HepG2 (cell line): ENCODE measurements around the gene AGR3. TPM values are rescaled to one million over a fixed set of nuclear protein-coding genes. Genes with fewer than 3 reads are reported as not detected.

Source experiments
- ATAC-seq: fragments of 200-7000 bp; cut with Tn5 transposase; 3 replicates; pipeline ENCODE4 v1.9.1; 2020; ENCODE audit warnings: mild to moderate bottlenecking, moderate library complexity
- BruUV-seq: library from RNA; stranded (reverse); fragments of 400-500 nt; replicated peaks from 2 replicates; lab custom pipeline; 2021; lab: Mats Ljungman, UMichigan
- CTCF ChIA-PET: fragments of 300-600 bp; formaldehyde crosslinking; extraction: SDS; loops from one replicate; lab custom pipeline; 2021; ENCODE audit warnings: low total read pairs, inconsistent platforms, low intra/inter-chr PET ratio; lab: Yijun Ruan, JAX
- POLR2A ChIA-PET: fragments of 350-600 bp; sonication (Branson Sonifier 250); formaldehyde crosslinking; loops from one replicate; lab custom pipeline; 2020; ENCODE audit warnings: antibody characterized with exemption, inconsistent platforms; lab: Yijun Ruan, JAX
- DNase-seq: peaks from one replicate; pipeline ENCODE4 v3.0.0-alpha.2; 2015; ENCODE audit warnings: low spot score
- FAIRE-seq: peaks from 3 replicates; lab custom pipeline; 2011; peaks lifted over from hg19 to GRCh38; lab: Jason Lieb, UNC
- H2AFZ ChIP-seq: one replicate; pipeline ENCODE4 v1.6.1; 2011; ENCODE audit warnings: low read length, inconsistent platforms
- H3K27ac ChIP-seq: fragments of 300-600 bp; 3 replicates; pipeline ENCODE4 v1.8.0; 2011; ENCODE audit warnings: mixed run types, mild to moderate bottlenecking, mixed read lengths, low read length, inconsistent platforms; ENCODE audit not compliant: insufficient read depth; ENCODE audit errors: extremely low read length
- H3K27me3 ChIP-seq, 2 experiments: fragments of 200-600 bp in 1 of 2; 2 replicates in 1 of 2; 3 replicates in 1 of 2; pipeline versions ENCODE4 v1.6.0 to v1.8.0; 2011; ENCODE audit warnings: low read length in 2 of 2, mild to moderate bottlenecking in 2 of 2, moderate library complexity in 2 of 2, inconsistent platforms in 1 of 2; ENCODE audit not compliant: insufficient read depth in 2 of 2, control insufficient read depth in 1 of 2
- H3K36me3 ChIP-seq, 2 experiments: fragments of 200-600 bp in 1 of 2; replicated peaks in 1 of 2; 2 replicates in 1 of 2; 3 replicates in 1 of 2; pipeline versions ENCODE4 v1.5.1 to v1.8.0; 2011; ENCODE audit warnings: low read length in 2 of 2, inconsistent platforms in 1 of 2; ENCODE audit not compliant: insufficient read depth in 2 of 2, control insufficient read depth in 1 of 2
- H3K4me1 ChIP-seq: 2 replicates; pipeline ENCODE4 v1.5.1; 2012; ENCODE audit warnings: low read length, inconsistent platforms; ENCODE audit not compliant: insufficient read depth
- H3K4me2 ChIP-seq: 2 replicates; pipeline ENCODE4 v1.6.0; 2011; ENCODE audit warnings: low read depth, low read length, inconsistent platforms
- H3K4me3 ChIP-seq, 3 experiments: fragments of 200-600 bp in 1 of 3; sonication (generic), shearing (Covaris generic) in 1 of 3; replicated peaks in 1 of 3; 2 replicates each; pipeline ENCODE4 v1.5.1; 2011 to 2016; ENCODE audit warnings: low read length in 3 of 3, inconsistent platforms in 2 of 3, low read depth in 2 of 3, mild to moderate bottlenecking in 2 of 3, control low read depth in 1 of 3, mixed read lengths in 1 of 3; ENCODE audit not compliant: insufficient read depth in 1 of 3
- H3K79me2 ChIP-seq: one replicate; pipeline ENCODE4 v1.6.1; 2011; ENCODE audit warnings: low read length, inconsistent platforms; ENCODE audit not compliant: insufficient read depth
- H3K9ac ChIP-seq: 2 replicates; pipeline ENCODE4 v1.6.0; 2011; ENCODE audit warnings: mild to moderate bottlenecking, low read depth, low read length, inconsistent platforms; ENCODE audit not compliant: insufficient read depth
- H3K9me3 ChIP-seq: 2 replicates; pipeline ENCODE4 v1.5.1; 2012; ENCODE audit warnings: mild to moderate bottlenecking, low read length
- H4K20me1 ChIP-seq: 2 replicates; pipeline ENCODE4 v1.6.0; 2011; ENCODE audit warnings: inconsistent platforms, mild to moderate bottlenecking, low read length, moderate library complexity; ENCODE audit not compliant: insufficient read depth
- ATRX ChIP-seq: sonication (generic); formaldehyde crosslinking; IDR thresholded peaks from 2 replicates; pipeline ENCODE4 v1.4.0; 2020; ENCODE audit warnings: missing genetic modification reagents, borderline replicate concordance
- FOXA1 ChIP-seq, 2 experiments: fragments of 450-650 bp in 1 of 2; sonication (generic) in 1 of 2; formaldehyde crosslinking in 1 of 2; IDR thresholded peaks; 2 replicates each; pipeline versions ENCODE4 v1.4.0 to v1.6.1; 2016 to 2020; ENCODE audit warnings: missing genetic modification reagents in 1 of 2
- KAT2B ChIP-seq: fragments of 150-350 bp; IDR thresholded peaks from 2 replicates; pipeline ENCODE4 v1.6.1; 2014; ENCODE audit warnings: low read depth, low read length, borderline replicate concordance
- KDM5A ChIP-seq: fragments of 200-600 bp; sonication (generic); IDR thresholded peaks from 2 replicates; pipeline ENCODE4 v1.7.0; 2018; ENCODE audit warnings: antibody characterized with exemption, mild to moderate bottlenecking, low read length, borderline replicate concordance
- MED8 ChIP-seq: sonication (generic); formaldehyde crosslinking; IDR thresholded peaks from 2 replicates; pipeline ENCODE4 v1.8.1; 2023; ENCODE audit warnings: mild to moderate bottlenecking, missing genetic modification reagents; ENCODE audit not compliant: insufficient replicate concordance
- NONO ChIP-seq, 2 experiments: fragments of 450-650 bp in 1 of 2; sonication (generic) in 1 of 2; formaldehyde crosslinking in 1 of 2; IDR thresholded peaks in 1 of 2; conservative IDR thresholded peaks in 1 of 2; 2 replicates each; pipeline versions ENCODE4 v1.6.1 to v1.8.0; 2017 to 2022; ENCODE audit warnings: mild to moderate bottlenecking in 1 of 2, missing genetic modification reagents in 1 of 2, moderate library complexity in 1 of 2
- PCBP2 ChIP-seq: fragments of 200-400 bp; formaldehyde crosslinking; optimal IDR thresholded peaks from 2 replicates; pipeline ENCODE3; 2018; ENCODE audit warnings: low read length, low read depth; ENCODE audit not compliant: poor library complexity, severe bottlenecking
- SATB2 ChIP-seq: sonication (generic); formaldehyde crosslinking; IDR thresholded peaks from 2 replicates; pipeline ENCODE4 v1.5.0; 2020; ENCODE audit warnings: missing genetic modification reagents
- TCF7L2 ChIP-seq: IDR thresholded peaks from 2 replicates; pipeline ENCODE4 v1.6.1; 2011; ENCODE audit warnings: mild to moderate bottlenecking, low read depth, low read length, moderate library complexity
- ZBTB7A ChIP-seq: sonication (generic); formaldehyde crosslinking; IDR thresholded peaks from 2 replicates; pipeline ENCODE4 v1.8.0; 2022; ENCODE audit warnings: mild to moderate bottlenecking, missing genetic modification reagents
- ZNF256 ChIP-seq: sonication (generic); formaldehyde crosslinking; conservative IDR thresholded peaks from 2 replicates; pipeline ENCODE4 v1.4.0; 2020; ENCODE audit warnings: missing genetic modification reagents
- ZNF354B ChIP-seq: sonication (generic); formaldehyde crosslinking; IDR thresholded peaks from 2 replicates; pipeline ENCODE4 v1.8.0; 2022; ENCODE audit warnings: mild to moderate bottlenecking, missing genetic modification reagents
- WGBS: methylation state at CpG from one replicate; pipeline ENCODE4 v1.1.6; 2017; ENCODE audit warnings: low lambda C conversion rate; 5-methylcytosine and 5-hydroxymethylcytosine counted together
- in situ Hi-C: cut with HindIII; loops from 2 replicates; pipeline ENCODE4 v1.10.0; 2017; ENCODE audit warnings: low pct_unique_long_range_greater_than_20kb; ENCODE audit not compliant: extremely low pct_ligation_motif_present
- intact Hi-C: fragments of 100-400 bp; cut with micrococcal nuclease; formaldehyde crosslinking; loops from one replicate; pipeline ENCODE4 v1.10.0; 2022; ENCODE audit not compliant: unreplicated experiment
- polyA plus RNA-seq, 8 experiments: library from polyadenylated mRNA; depleted of rRNA in 3 of 8; stranded (reverse) in 7 of 8; unstranded in 1 of 8; fragments of >200 nt; fragmentation: Illumina TruSeq in 4 of 8; extraction: Trizol in 4 of 8; gene quantifications; 2 replicates each; pipeline versions ENCODE4 v1.2.1 to v1.2.3, GENCODE V29; 2011 to 2016; ENCODE audit warnings: low read depth in 4 of 8, missing spikeins in 1 of 8, mixed read lengths in 1 of 8; ENCODE audit not compliant: insufficient read depth in 1 of 8
- total RNA-seq, 5 experiments: library from RNA; depleted of rRNA; stranded (reverse); fragments of >200 nt; fragmentation: Illumina TruSeq; extraction: Trizol; gene quantifications; 2 replicates each; pipeline ENCODE4 v1.2.3, GENCODE V29; 2016; ENCODE audit warnings: low read depth in 1 of 5
- TF ChIP-seq, protein P1 (sequence below): sonication (generic); formaldehyde crosslinking; IDR thresholded peaks from 2 replicates; pipeline ENCODE4 v1.9.0; 2021; ENCODE audit warnings: missing genetic modification reagents, borderline replicate concordance
- TF ChIP-seq, protein P2 (sequence below): sonication (generic); formaldehyde crosslinking; IDR thresholded peaks from 2 replicates; pipeline ENCODE4 v1.8.0; 2022; ENCODE audit warnings: missing genetic modification reagents, mild to moderate bottlenecking, borderline replicate concordance
- TF ChIP-seq, protein P3 (sequence below): sonication (generic); formaldehyde crosslinking; IDR thresholded peaks from 2 replicates; pipeline ENCODE4 v1.4.0; 2020; ENCODE audit warnings: missing genetic modification reagents
- TF ChIP-seq, protein P4 (sequence below): sonication (generic); formaldehyde crosslinking; IDR thresholded peaks from 2 replicates; pipeline ENCODE4 v1.4.0; 2020; ENCODE audit warnings: mild to moderate bottlenecking, missing genetic modification reagents
- TF ChIP-seq, protein P5 (sequence below): sonication (generic); formaldehyde crosslinking; IDR thresholded peaks from 2 replicates; pipeline ENCODE4 v1.4.0; 2020; ENCODE audit warnings: mild to moderate bottlenecking, low read depth, missing genetic modification reagents

AGR3 gene
- total and polyA plus RNA-seq, 2 of the 13 experiments (the other 11 are each of a cell fraction or from before 2014, with no cell fraction given), result not detected

DNA sequence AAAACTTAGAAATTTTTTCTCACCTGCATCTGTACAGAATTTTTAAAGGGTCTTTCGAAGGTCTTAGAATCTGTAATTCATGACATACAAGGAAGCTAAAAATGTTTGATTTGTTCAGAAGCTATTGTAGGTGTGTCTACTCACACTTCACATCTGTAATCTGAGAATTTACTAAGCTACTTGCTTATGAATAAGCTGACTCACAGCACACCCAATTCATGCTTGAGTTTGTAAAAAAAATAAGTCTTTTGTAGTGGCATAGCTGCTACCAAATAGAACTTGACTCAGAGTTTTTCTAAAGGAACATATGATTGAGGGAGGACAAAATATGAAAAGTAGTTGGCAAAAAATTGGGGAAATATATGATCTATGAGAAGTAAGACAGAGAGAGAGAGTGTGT lies 64.2 kb downstream of the AGR3 start:
- Histone ChIP-seq H3K79me2 (no peaks in the 10 kb centered on the region), H2AFZ (no peak overlapping the region), H3K4me3 (no peak overlapping the region), H3K4me1 (peaks cover 7% of the 10 kb centered on the region; the same call in 1 of the 2 replicates), H3K27ac (no peak overlapping the region)
- in situ Hi-C loops, result no loop called here
- TF ChIP-seq KDM5A (no peak), ZNF256 (no peak), FOXA1 (IDR thresholded peaks at IDR 0.05) (no peak), FOXA1 (CRISPR knock-in tag; IDR thresholded peaks at IDR 0.05) (no peak), PCBP2 (no peak), ZNF354B (CRISPR knock-in tag) (no peak), KAT2B (no peak), MED8 (CRISPR knock-in tag) (no peak), SATB2 (CRISPR knock-in tag) (no peak), ATRX (no peak), TCF7L2 (no peak), NONO (IDR thresholded peaks at IDR 0.05) (no peak), NONO (CRISPR knock-in tag; conservative IDR thresholded peaks at IDR 0.05) (no peak), ZBTB7A (no peak)
- TF ChIP-seq, protein P1, sequence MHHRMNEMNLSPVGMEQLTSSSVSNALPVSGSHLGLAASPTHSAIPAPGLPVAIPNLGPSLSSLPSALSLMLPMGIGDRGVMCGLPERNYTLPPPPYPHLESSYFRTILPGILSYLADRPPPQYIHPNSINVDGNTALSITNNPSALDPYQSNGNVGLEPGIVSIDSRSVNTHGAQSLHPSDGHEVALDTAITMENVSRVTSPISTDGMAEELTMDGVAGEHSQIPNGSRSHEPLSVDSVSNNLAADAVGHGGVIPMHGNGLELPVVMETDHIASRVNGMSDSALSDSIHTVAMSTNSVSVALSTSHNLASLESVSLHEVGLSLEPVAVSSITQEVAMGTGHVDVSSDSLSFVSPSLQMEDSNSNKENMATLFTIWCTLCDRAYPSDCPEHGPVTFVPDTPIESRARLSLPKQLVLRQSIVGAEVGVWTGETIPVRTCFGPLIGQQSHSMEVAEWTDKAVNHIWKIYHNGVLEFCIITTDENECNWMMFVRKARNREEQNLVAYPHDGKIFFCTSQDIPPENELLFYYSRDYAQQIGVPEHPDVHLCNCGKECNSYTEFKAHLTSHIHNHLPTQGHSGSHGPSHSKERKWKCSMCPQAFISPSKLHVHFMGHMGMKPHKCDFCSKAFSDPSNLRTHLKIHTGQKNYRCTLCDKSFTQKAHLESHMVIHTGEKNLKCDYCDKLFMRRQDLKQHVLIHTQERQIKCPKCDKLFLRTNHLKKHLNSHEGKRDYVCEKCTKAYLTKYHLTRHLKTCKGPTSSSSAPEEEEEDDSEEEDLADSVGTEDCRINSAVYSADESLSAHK (CRISPR knock-in tag), result no peak
- TF ChIP-seq, protein P2, sequence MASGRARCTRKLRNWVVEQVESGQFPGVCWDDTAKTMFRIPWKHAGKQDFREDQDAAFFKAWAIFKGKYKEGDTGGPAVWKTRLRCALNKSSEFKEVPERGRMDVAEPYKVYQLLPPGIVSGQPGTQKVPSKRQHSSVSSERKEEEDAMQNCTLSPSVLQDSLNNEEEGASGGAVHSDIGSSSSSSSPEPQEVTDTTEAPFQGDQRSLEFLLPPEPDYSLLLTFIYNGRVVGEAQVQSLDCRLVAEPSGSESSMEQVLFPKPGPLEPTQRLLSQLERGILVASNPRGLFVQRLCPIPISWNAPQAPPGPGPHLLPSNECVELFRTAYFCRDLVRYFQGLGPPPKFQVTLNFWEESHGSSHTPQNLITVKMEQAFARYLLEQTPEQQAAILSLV (CRISPR knock-in tag), result no peak
- TF ChIP-seq, protein P3, sequence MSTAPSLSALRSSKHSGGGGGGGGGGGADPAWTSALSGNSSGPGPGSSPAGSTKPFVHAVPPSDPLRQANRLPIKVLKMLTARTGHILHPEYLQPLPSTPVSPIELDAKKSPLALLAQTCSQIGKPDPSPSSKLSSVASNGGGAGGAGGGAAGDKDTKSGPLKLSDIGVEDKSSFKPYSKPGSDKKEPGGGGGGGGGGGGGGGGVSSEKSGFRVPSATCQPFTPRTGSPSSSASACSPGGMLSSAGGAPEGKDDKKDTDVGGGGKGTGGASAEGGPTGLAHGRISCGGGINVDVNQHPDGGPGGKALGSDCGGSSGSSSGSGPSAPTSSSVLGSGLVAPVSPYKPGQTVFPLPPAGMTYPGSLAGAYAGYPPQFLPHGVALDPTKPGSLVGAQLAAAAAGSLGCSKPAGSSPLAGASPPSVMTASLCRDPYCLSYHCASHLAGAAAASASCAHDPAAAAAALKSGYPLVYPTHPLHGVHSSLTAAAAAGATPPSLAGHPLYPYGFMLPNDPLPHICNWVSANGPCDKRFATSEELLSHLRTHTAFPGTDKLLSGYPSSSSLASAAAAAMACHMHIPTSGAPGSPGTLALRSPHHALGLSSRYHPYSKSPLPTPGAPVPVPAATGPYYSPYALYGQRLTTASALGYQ (CRISPR knock-in tag), result no peak
- TF ChIP-seq, protein P4, sequence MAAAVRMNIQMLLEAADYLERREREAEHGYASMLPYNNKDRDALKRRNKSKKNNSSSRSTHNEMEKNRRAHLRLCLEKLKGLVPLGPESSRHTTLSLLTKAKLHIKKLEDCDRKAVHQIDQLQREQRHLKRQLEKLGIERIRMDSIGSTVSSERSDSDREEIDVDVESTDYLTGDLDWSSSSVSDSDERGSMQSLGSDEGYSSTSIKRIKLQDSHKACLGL (CRISPR knock-in tag), result no peak
- TF ChIP-seq, protein P5, sequence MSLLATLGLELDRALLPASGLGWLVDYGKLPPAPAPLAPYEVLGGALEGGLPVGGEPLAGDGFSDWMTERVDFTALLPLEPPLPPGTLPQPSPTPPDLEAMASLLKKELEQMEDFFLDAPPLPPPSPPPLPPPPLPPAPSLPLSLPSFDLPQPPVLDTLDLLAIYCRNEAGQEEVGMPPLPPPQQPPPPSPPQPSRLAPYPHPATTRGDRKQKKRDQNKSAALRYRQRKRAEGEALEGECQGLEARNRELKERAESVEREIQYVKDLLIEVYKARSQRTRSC (CRISPR knock-in tag), result no peak
- TF ChIP-seq, all 625 proteins: peak for 0
- intact Hi-C loops, result no loop called here
- no peaks in the 10 kb centered on the region; a peak in 2 of 5 replicates for H3K27me3 ChIP-seq
- CTCF ChIA-PET, result no interaction called here
- ATAC-seq, result no peak
- POLR2A ChIA-PET, result no interaction called here
- DNase-seq, result no peak
- H3K36me3 ChIP-seq, result no peaks in the 10 kb centered on the region
- H3K9me3 ChIP-seq, result no peaks in the 10 kb centered on the region
- no peak overlapping the region for H3K4me2 ChIP-seq
- no peaks in the 10 kb centered on the region for H4K20me1 ChIP-seq
- no TSS peak for BruUV-seq
- WGBS, result 0% methylated on average over 1 of the region's 1 CpG
- no peak for FAIRE-seq
- H3K9ac ChIP-seq, result no peak overlapping the region
